Endodermal cell (in vitro differentiated cells): Measurements from ENCODE around the gene DHTKD1. TPM values are rescaled to one million over a fixed set of nuclear protein-coding genes. Genes with fewer than 3 reads are reported as not detected.

Source experiments
- DNase-seq: peaks from one replicate; pipeline ENCODE4 v3.0.0-alpha.2; 2017
- H3K27ac ChIP-seq: 2 replicates; pipeline ENCODE4 v1.5.1; 2013; ENCODE audit warnings: mild to moderate bottlenecking, low read depth, low read length, moderate library complexity
- H3K27me3 ChIP-seq: 2 replicates; pipeline ENCODE4 v1.6.1; 2013; ENCODE audit warnings: mild to moderate bottlenecking, low read length, moderate library complexity; ENCODE audit not compliant: insufficient read depth, control insufficient read depth, poor library complexity, severe bottlenecking
- H3K36me3 ChIP-seq: 2 replicates; pipeline ENCODE4 v1.7.0; 2013; ENCODE audit warnings: mild to moderate bottlenecking, low read length, moderate library complexity; ENCODE audit not compliant: control insufficient read depth, insufficient read depth
- H3K4me1 ChIP-seq: one replicate; pipeline ENCODE4 v1.7.0; 2013; ENCODE audit warnings: low read length; ENCODE audit not compliant: control insufficient read depth, insufficient read depth
- H3K4me3 ChIP-seq: 2 replicates; pipeline ENCODE4 v1.5.1; 2013; ENCODE audit warnings: mild to moderate bottlenecking, low read length, moderate library complexity
- H3K9ac ChIP-seq: 2 replicates; pipeline ENCODE4 v1.6.1; 2013; ENCODE audit warnings: mild to moderate bottlenecking, low read length, moderate library complexity; ENCODE audit not compliant: poor library complexity, severe bottlenecking; ENCODE audit errors: extremely low read depth
- H3K9me3 ChIP-seq: 2 replicates; pipeline ENCODE4 v1.6.1; 2013; ENCODE audit warnings: mild to moderate bottlenecking, low read length, moderate library complexity; ENCODE audit not compliant: control insufficient read depth
- H3K27ac Mint-ChIP-seq: 2 replicates; pipeline ENCODE4 v1.8.0; 2020; ENCODE audit warnings: mixed read lengths
- H3K27me3 Mint-ChIP-seq: 2 replicates; pipeline ENCODE4 v1.8.0; 2021; ENCODE audit warnings: mild to moderate bottlenecking, mixed read lengths; ENCODE audit not compliant: insufficient read depth
- H3K36me3 Mint-ChIP-seq: 2 replicates; pipeline ENCODE4 v1.8.0; 2020; ENCODE audit warnings: low read depth, mixed read lengths
- H3K4me1 Mint-ChIP-seq: 2 replicates; pipeline ENCODE4 v1.8.0; 2020; ENCODE audit warnings: mixed read lengths
- H3K4me3 Mint-ChIP-seq: 2 replicates; pipeline ENCODE4 v1.8.0; 2020; ENCODE audit warnings: mild to moderate bottlenecking, moderate library complexity, mixed read lengths
- H3K9me3 Mint-ChIP-seq: 2 replicates; pipeline ENCODE4 v1.8.0; 2020; ENCODE audit warnings: mild to moderate bottlenecking, mixed read lengths
- CTCF ChIP-seq: fragments of 200-600 bp; sonication (generic); conservative IDR thresholded peaks from 2 replicates; pipeline ENCODE4 v1.5.0; 2021; ENCODE audit warnings: antibody characterized with exemption, mild to moderate bottlenecking
- WGBS, 2 experiments: methylation state at CpG; one replicate each; pipeline versions ENCODE4 v1.1.5 to v1.1.7; 2013; ENCODE audit warnings: missing lambda C conversion rate in 2 of 2, mixed read lengths in 1 of 2; ENCODE audit not compliant: insufficient coverage in 1 of 2, insufficient read length in 1 of 2; 5-methylcytosine and 5-hydroxymethylcytosine counted together
- total RNA-seq, 2 donors: library from RNA; stranded (reverse); fragmentation: NEBNext Ultra II Directional in 1 of 2; extraction: Animal tissue kit (Norgen Biotek cat#: 25700) in 1 of 2; gene quantifications; 2 replicates in 1 of 2; 3 replicates in 1 of 2; pipeline ENCODE4 v1.2.1, GENCODE V29; 2021

Gene DHTKD1
- total RNA-seq, 2 donors from 2014 or later, result 56.9 to 61.5 TPM

- WGBS, 2 experiments, result 88 to 95% methylated on average over 5 to 14 of the region's 14 CpGs
- DNase-seq, result no peak
- TF ChIP-seq CTCF, result no peak
- Mint-ChIP-seq H3K4me3 (no peak overlapping the region), H3K27ac (no peak overlapping the region), H3K4me1 (no peaks in the 10 kb centered on the region), H3K27me3 (no peaks in the 10 kb centered on the region), H3K36me3 (peaks cover 38% of the 10 kb centered on the region), H3K9me3 (no peaks in the 10 kb centered on the region)
- Histone ChIP-seq H3K4me3 (no peak overlapping the region), H3K9ac (no peak overlapping the region), H3K4me1 (no peaks in the 10 kb centered on the region), H3K36me3 (peaks cover 54% of the 10 kb centered on the region), H3K9me3 (no peaks in the 10 kb centered on the region), H3K27ac (no peak overlapping the region), H3K27me3 (no peaks in the 10 kb centered on the region)
Measured at GRCh38 chr10:12156367-12157123, 87.8 kb downstream of the DHTKD1 start.

GRCh38 chr10:12158111-12158510, 89.4 kb downstream of the DHTKD1 start:
- no peak overlapping the region for H3K27ac Mint-ChIP-seq
- no peaks in the 10 kb centered on the region for H3K4me1 ChIP-seq
- no peaks in the 10 kb centered on the region for H3K27me3 Mint-ChIP-seq
- H3K36me3 ChIP-seq, result peaks cover 63% of the 10 kb centered on the region
- H3K4me1 Mint-ChIP-seq, result no peaks in the 10 kb centered on the region
- 92 to 100% methylated on average over 1 to 3 of the region's 3 CpGs for WGBS, 2 experiments
- TF ChIP-seq CTCF, result no peak
- no peaks in the 10 kb centered on the region for H3K9me3 Mint-ChIP-seq
- no peak overlapping the region for H3K27ac ChIP-seq
- H3K9me3 ChIP-seq, result no peaks in the 10 kb centered on the region
- no peak for DNase-seq
- H3K36me3 Mint-ChIP-seq, result peaks cover 50% of the 10 kb centered on the region
- H3K4me3 Mint-ChIP-seq, result no peak overlapping the region
- no peak overlapping the region for H3K9ac ChIP-seq
- no peaks in the 10 kb centered on the region for H3K27me3 ChIP-seq
- no peak overlapping the region for H3K4me3 ChIP-seq

GRCh38 chr10:12160664-12161063, 91.9 kb downstream of the DHTKD1 start:
- no peaks in the 10 kb centered on the region for H3K27me3 ChIP-seq
- Mint-ChIP-seq H3K9me3 (no peaks in the 10 kb centered on the region), H3K4me3 (no peak overlapping the region), H3K4me1 (no peaks in the 10 kb centered on the region), H3K27ac (no peak overlapping the region), H3K36me3 (peaks cover 60% of the 10 kb centered on the region), H3K27me3 (no peaks in the 10 kb centered on the region)
- WGBS, 2 experiments, result 92 to 95% methylated on average over 3 to 5 of the region's 5 CpGs
- H3K4me1 ChIP-seq, result no peaks in the 10 kb centered on the region
- peaks cover 70% of the 10 kb centered on the region for H3K36me3 ChIP-seq
- no peak overlapping the region for H3K9ac ChIP-seq
- H3K9me3 ChIP-seq, result no peaks in the 10 kb centered on the region
- DNase-seq, result no peak
- no peak overlapping the region for H3K4me3 ChIP-seq
- no peak overlapping the region for H3K27ac ChIP-seq
- TF ChIP-seq CTCF, result no peak
